ENCODE results near the gene IL7R.

Gene IL7R

GRCh38 chr5:35856765-35857351, at the start of gene IL7R:
TSS of gene IL7R (plus strand) at chr5:35856891. CDS start at chr5:35856978, 87 bp downstream.
- DNase-seq: no peak

- no peak for DNase-seq
Measured at GRCh38 chr5:35810601-35811000, 46.1 kb upstream of the IL7R start.

- DNase-seq: no peak
Measured at GRCh38 chr5:35811108-35811741, 45.5 kb upstream of the IL7R start.

GRCh38 chr5:35813521-35813920, 43.2 kb upstream of the IL7R start:
- DNase-seq: no peak

- DNase-seq: no peak
Measured at GRCh38 chr5:35815089-35815936, 41.4 kb upstream of the IL7R start.

GRCh38 chr5:35816881-35817521, 39.7 kb upstream of the IL7R start:
- DNase-seq: no peak

- no peak for DNase-seq
Measured at GRCh38 chr5:35819026-35819425, 37.7 kb upstream of the IL7R start.

- no peak for DNase-seq
Measured at GRCh38 chr5:35819668-35820067, 37.0 kb upstream of the IL7R start.

- DNase-seq: no peak
Measured at GRCh38 chr5:35820735-35821134, 36.0 kb upstream of the IL7R start.

GRCh38 chr5:35821513-35821912, 35.2 kb upstream of the IL7R start:
- DNase-seq: no peak

GRCh38 chr5:35822511-35822910, 34.2 kb upstream of the IL7R start:
- DNase-seq: peak; percentile 50

GRCh38 chr5:35823347-35824098, 33.2 kb upstream of the IL7R start:
- DNase-seq: no peak

- DNase-seq: no peak
Measured at GRCh38 chr5:35826056-35826455, 30.6 kb upstream of the IL7R start.

GRCh38 chr5:35826554-35826953, 30.1 kb upstream of the IL7R start:
- no peak for DNase-seq

- no peak for DNase-seq
Measured at GRCh38 chr5:35828082-35828598, 28.6 kb upstream of the IL7R start.

GRCh38 chr5:35830587-35830986, 26.1 kb upstream of the IL7R start:
- DNase-seq: no peak

- no peak for DNase-seq
Measured at GRCh38 chr5:35832762-35833161, 23.9 kb upstream of the IL7R start.

- no peak for DNase-seq
Measured at GRCh38 chr5:35833224-35833623, 23.5 kb upstream of the IL7R start.

- DNase-seq: no peak
Measured at GRCh38 chr5:35835796-35836742, 20.6 kb upstream of the IL7R start.

GRCh38 chr5:35838370-35839042, 18.2 kb upstream of the IL7R start:
- DNase-seq: no peak

GRCh38 chr5:35842856-35843255, 13.8 kb upstream of the IL7R start:
- DNase-seq: no peak

Data from activated CD4-positive, alpha-beta T cell treated with anti-CD3 and anti-CD28 coated beads, Interleukin-2, amount 50 U/mL, for 1 hour (primary cell).